Measurements from ENCODE around the gene TAS2R14.

GRCh38 chr12:10936506-10936905, 2.6 kb downstream of the TAS2R14 start:
- no peak for TF ChIP-seq POLR2A (IDR thresholded peaks at IDR 0.05)
- no peak for TF ChIP-seq POLR2AphosphoS5 (IDR thresholded peaks at IDR 0.05)
- TF ChIP-seq CTCF (IDR thresholded peaks at IDR 0.05) = no peak
- no peak for TF ChIP-seq EP300 (IDR thresholded peaks at IDR 0.05)
